SK-N-SH treated with all-trans-retinoic acid at 6 μM for 48 hours (cell line): Measurements from ENCODE around the gene CHRNA7.

Source experiments
- ATAC-seq: fragments of 200-7000 bp; cut with Tn5 transposase; 3 replicates; pipeline ENCODE4 v1.9.1; 2020; ENCODE audit warnings: mild to moderate bottlenecking, moderate library complexity
- ARNTL ChIP-seq: fragments of 450-650 bp; formaldehyde crosslinking; IDR thresholded peaks from 2 replicates; pipeline ENCODE4 v1.5.0; 2020; ENCODE audit warnings: low read depth, mild to moderate bottlenecking, moderate library complexity, borderline replicate concordance
- BACH2 ChIP-seq: fragments of 250-450 bp; sonication (Bioruptor Pico); IDR thresholded peaks from 2 replicates; pipeline ENCODE4 v1.9.0; 2021; ENCODE audit warnings: mild to moderate bottlenecking, borderline replicate concordance
- CSDC2 ChIP-seq: fragments of 250-450 bp; sonication (Bioruptor Pico); IDR thresholded peaks from 2 replicates; pipeline ENCODE4 v1.5.0; 2020; ENCODE audit warnings: mild to moderate bottlenecking, moderate library complexity
- ESRRG ChIP-seq: fragments of 250-450 bp; sonication (Bioruptor Pico); IDR thresholded peaks from 2 replicates; pipeline ENCODE4 v1.6.1; 2021; ENCODE audit warnings: mild to moderate bottlenecking
- GLIS3 ChIP-seq: fragments of 250-450 bp; sonication (Bioruptor Pico); IDR thresholded peaks from 2 replicates; pipeline ENCODE4 v1.5.0; 2020; ENCODE audit warnings: mild to moderate bottlenecking, moderate library complexity
- ISL1 ChIP-seq: fragments of 250-450 bp; sonication (Bioruptor Pico); IDR thresholded peaks from 2 replicates; pipeline ENCODE4 v2.1.2; 2022; ENCODE audit warnings: mild to moderate bottlenecking, moderate library complexity
- OSR1 ChIP-seq: fragments of 250-450 bp; sonication (Bioruptor Pico); IDR thresholded peaks from 2 replicates; pipeline ENCODE4 v1.8.0; 2022; ENCODE audit warnings: moderate library complexity, mild to moderate bottlenecking, inconsistent platforms
- PATZ1 ChIP-seq: fragments of 250-450 bp; sonication (Bioruptor Pico); IDR thresholded peaks from 2 replicates; pipeline ENCODE4 v1.8.0; 2020; ENCODE audit warnings: mild to moderate bottlenecking, moderate library complexity, borderline replicate concordance
- POU6F1 ChIP-seq: fragments of 250-450 bp; sonication (Bioruptor Pico); IDR thresholded peaks from 2 replicates; pipeline ENCODE4 v1.8.0; 2021; ENCODE audit warnings: low read depth, mild to moderate bottlenecking, moderate library complexity, borderline replicate concordance
- PPARA ChIP-seq: fragments of 250-450 bp; sonication (Bioruptor Pico); IDR thresholded peaks from 2 replicates; pipeline ENCODE4 v1.5.0; 2020; ENCODE audit warnings: mild to moderate bottlenecking, borderline replicate concordance
- RARB ChIP-seq: fragments of 250-450 bp; sonication (Bioruptor Pico); IDR thresholded peaks from 2 replicates; pipeline ENCODE4 v1.8.0; 2021; ENCODE audit warnings: mild to moderate bottlenecking, moderate library complexity
- SNAI2 ChIP-seq: fragments of 250-450 bp; sonication (Bioruptor Pico); IDR thresholded peaks from 2 replicates; pipeline ENCODE4 v1.5.0; 2020; ENCODE audit warnings: mild to moderate bottlenecking, moderate library complexity
- TCF4 ChIP-seq: fragments of 250-450 bp; sonication (Bioruptor Pico); IDR thresholded peaks from 2 replicates; pipeline ENCODE4 v1.8.0; 2021; ENCODE audit warnings: mild to moderate bottlenecking, moderate library complexity, borderline replicate concordance
- TOX ChIP-seq: fragments of 250-450 bp; sonication (Bioruptor Pico); IDR thresholded peaks from 2 replicates; pipeline ENCODE4 v1.8.0; 2021; ENCODE audit warnings: mild to moderate bottlenecking, moderate library complexity, borderline replicate concordance
- ZC3H10 ChIP-seq: fragments of 250-450 bp; sonication (Bioruptor Pico); IDR thresholded peaks from 2 replicates; pipeline ENCODE4 v1.5.1; 2021; ENCODE audit warnings: mild to moderate bottlenecking, moderate library complexity
- ZFP3 ChIP-seq: fragments of 250-450 bp; sonication (Bioruptor Pico); IDR thresholded peaks from 2 replicates; pipeline ENCODE4 v1.5.0; 2020; ENCODE audit warnings: mild to moderate bottlenecking, moderate library complexity
- ZFP30 ChIP-seq: fragments of 450-650 bp; formaldehyde crosslinking; IDR thresholded peaks from 2 replicates; pipeline ENCODE4 v1.5.0; 2022; ENCODE audit warnings: mild to moderate bottlenecking, moderate library complexity
- ZNF565 ChIP-seq: fragments of 450-650 bp; formaldehyde crosslinking; conservative IDR thresholded peaks from 2 replicates; pipeline ENCODE4 v1.5.0; 2020; ENCODE audit warnings: low read depth, mild to moderate bottlenecking, moderate library complexity
- ZNF70 ChIP-seq: fragments of 450-650 bp; formaldehyde crosslinking; IDR thresholded peaks from 2 replicates; pipeline ENCODE4 v1.5.0; 2020; ENCODE audit warnings: mild to moderate bottlenecking, moderate library complexity
- TF ChIP-seq, protein P1 (sequence below): fragments of 250-450 bp; sonication (Bioruptor Pico); IDR thresholded peaks from 2 replicates; pipeline ENCODE4 v1.5.1; 2021; ENCODE audit warnings: mild to moderate bottlenecking, moderate library complexity
- TF ChIP-seq, protein P2 (sequence below): fragments of 250-450 bp; sonication (Bioruptor Pico); IDR thresholded peaks from 2 replicates; pipeline ENCODE4 v1.5.1; 2020; ENCODE audit warnings: low read depth, mild to moderate bottlenecking, moderate library complexity

CHRNA7 gene

DNA sequence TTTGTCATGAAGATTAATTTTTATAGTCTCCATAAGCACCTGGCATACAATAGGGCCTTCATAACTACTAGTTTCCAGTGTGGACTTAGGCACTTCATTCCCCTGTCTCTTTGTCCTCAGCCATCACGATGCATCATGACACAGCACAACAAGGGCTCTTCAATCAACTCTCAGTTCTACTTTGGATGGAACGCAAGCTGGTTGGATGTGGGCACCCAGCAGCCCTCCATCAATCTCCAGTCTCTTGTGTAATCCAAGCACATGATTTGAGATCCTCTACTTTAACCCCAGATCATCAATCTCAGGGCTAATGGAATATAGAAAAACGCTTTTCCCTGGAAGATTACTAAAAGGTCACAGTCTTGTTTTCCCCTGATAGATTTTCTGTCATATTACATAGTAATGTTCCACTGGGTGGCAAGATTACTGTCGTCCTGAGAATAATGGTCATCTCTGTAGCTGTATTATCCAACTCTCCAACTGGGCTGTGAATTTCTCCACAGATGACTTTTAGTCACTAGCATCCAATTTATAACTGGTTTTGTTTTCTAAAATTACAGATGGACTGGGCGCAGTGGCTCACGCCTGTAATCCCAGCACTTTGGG lies 22.9 kb upstream of the CHRNA7 start (continued):
- TF ChIP-seq, protein P1, sequence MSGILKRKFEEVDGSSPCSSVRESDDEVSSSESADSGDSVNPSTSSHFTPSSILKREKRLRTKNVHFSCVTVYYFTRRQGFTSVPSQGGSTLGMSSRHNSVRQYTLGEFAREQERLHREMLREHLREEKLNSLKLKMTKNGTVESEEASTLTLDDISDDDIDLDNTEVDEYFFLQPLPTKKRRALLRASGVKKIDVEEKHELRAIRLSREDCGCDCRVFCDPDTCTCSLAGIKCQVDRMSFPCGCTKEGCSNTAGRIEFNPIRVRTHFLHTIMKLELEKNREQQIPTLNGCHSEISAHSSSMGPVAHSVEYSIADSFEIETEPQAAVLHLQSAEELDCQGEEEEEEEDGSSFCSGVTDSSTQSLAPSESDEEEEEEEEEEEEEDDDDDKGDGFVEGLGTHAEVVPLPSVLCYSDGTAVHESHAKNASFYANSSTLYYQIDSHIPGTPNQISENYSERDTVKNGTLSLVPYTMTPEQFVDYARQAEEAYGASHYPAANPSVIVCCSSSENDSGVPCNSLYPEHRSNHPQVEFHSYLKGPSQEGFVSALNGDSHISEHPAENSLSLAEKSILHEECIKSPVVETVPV (CRISPR knock-in tag) = no peak
- TF ChIP-seq PPARA (CRISPR knock-in tag) (no peak), POU6F1 (CRISPR knock-in tag) (no peak), ZFP3 (CRISPR knock-in tag) (no peak)

- TF ChIP-seq OSR1 (CRISPR knock-in tag) = no peak
- TF ChIP-seq, all 23 proteins: peak for 0
- ATAC-seq = no peak
These were observed 15.4 kb upstream of the CHRNA7 start for GRCh38 chr15:32014953-32015352.

DNA sequence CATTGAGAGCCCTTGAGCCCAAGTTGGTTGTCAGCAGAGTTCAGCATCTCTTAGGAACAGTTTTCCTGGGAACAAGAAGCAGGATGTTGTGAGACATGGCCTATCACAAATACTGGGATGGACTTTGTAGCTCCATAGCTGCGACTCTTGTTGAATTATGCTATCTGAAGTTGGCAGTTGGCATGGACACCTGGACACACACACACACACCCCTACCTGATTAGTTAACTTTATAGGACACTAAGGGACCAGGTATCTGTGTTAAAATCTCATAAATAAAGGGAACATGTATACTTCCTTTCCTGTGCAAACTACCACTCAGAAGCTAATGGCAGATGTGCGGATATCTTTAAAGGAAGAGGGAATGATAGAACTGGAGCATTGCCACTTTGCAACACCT lies 10.2 kb upstream of the CHRNA7 start:
- no peak for ATAC-seq
- TF ChIP-seq POU6F1 (CRISPR knock-in tag) (no peak), BACH2 (no peak), ISL1 (CRISPR knock-in tag) (no peak), OSR1 (CRISPR knock-in tag) (no peak), SNAI2 (CRISPR knock-in tag) (no peak), TCF4 (CRISPR knock-in tag) (no peak), ARNTL (no peak), ZNF70 (CRISPR knock-in tag) (no peak), TOX (CRISPR knock-in tag) (no peak), RARB (CRISPR knock-in tag) (no peak), ESRRG (CRISPR knock-in tag) (no peak), PATZ1 (CRISPR knock-in tag) (no peak), ZNF565 (no peak), CSDC2 (CRISPR knock-in tag) (no peak), GLIS3 (CRISPR knock-in tag) (no peak), ZC3H10 (no peak), ZFP3 (CRISPR knock-in tag) (no peak)
- TF ChIP-seq, protein P1 (CRISPR knock-in tag) = no peak
- TF ChIP-seq, protein P2, sequence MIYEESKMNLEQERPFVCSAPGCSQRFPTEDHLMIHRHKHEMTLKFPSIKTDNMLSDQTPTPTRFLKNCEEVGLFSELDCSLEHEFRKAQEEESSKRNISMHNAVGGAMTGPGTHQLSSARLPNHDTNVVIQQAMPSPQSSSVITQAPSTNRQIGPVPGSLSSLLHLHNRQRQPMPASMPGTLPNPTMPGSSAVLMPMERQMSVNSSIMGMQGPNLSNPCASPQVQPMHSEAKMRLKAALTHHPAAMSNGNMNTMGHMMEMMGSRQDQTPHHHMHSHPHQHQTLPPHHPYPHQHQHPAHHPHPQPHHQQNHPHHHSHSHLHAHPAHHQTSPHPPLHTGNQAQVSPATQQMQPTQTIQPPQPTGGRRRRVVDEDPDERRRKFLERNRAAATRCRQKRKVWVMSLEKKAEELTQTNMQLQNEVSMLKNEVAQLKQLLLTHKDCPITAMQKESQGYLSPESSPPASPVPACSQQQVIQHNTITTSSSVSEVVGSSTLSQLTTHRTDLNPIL = no peak

DNA sequence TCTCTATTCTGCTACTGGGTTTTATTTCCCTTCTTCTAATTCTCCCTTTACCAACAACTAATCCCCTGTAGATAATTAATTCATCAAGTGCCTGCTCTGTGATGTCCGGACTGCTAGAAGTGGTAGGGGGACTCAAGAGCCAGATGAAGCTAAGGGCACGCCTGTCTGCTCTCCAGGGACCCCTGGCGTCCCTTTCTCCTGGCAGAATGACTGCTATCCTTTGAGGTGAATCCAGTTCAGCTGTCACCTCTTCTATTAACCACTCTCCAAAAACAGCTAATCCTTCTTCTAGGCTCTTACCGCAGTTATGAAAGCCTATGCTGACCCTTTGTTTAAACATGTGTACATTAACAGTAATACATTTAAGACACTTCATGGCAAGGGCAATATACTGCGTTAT lies 1.4 kb upstream of the CHRNA7 start:
- ATAC-seq = no peak; the same call in 2 of the 3 replicates

More for the DNA sequence above, 1.4 kb upstream of the CHRNA7 start:
- no peak for TF ChIP-seq BACH2
- no peak for TF ChIP-seq ZNF70 (CRISPR knock-in tag)
- no peak for TF ChIP-seq POU6F1 (CRISPR knock-in tag)
- TF ChIP-seq, protein P2 = no peak
- no peak for TF ChIP-seq ZFP30 (CRISPR knock-in tag)
- TF ChIP-seq ISL1 (CRISPR knock-in tag) = no peak
- no peak for TF ChIP-seq ZC3H10
- TF ChIP-seq SNAI2 (CRISPR knock-in tag) = no peak
- no peak for TF ChIP-seq PPARA (CRISPR knock-in tag)
- TF ChIP-seq OSR1 (CRISPR knock-in tag) = no peak
- TF ChIP-seq GLIS3 (CRISPR knock-in tag) = no peak
- no peak for TF ChIP-seq ESRRG (CRISPR knock-in tag)
- TF ChIP-seq ZNF565 = no peak
- TF ChIP-seq TCF4 (CRISPR knock-in tag) = no peak
- TF ChIP-seq ARNTL = no peak
- TF ChIP-seq RARB (CRISPR knock-in tag) = no peak
- TF ChIP-seq ZFP3 (CRISPR knock-in tag) = no peak
